Chondrocyte (in vitro differentiated cells): Measurements from ENCODE around the gene LENG9. TPM values are rescaled to one million over a fixed set of nuclear protein-coding genes. Genes with fewer than 3 reads are reported as not detected.

Experiments used
- DNase-seq: peaks from one replicate; pipeline ENCODE4 v3.0.0; 2021; ENCODE audit warnings: mixed read lengths, low spot score
- H3K27ac Mint-ChIP-seq: one replicate; pipeline ENCODE4 v1.8.0; 2021; ENCODE audit warnings: mild to moderate bottlenecking, moderate library complexity, mixed read lengths; ENCODE audit not compliant: unreplicated experiment
- H3K27me3 Mint-ChIP-seq: 2 replicates; pipeline ENCODE4 v1.8.0; 2021; ENCODE audit warnings: low read depth, mixed read lengths
- H3K36me3 Mint-ChIP-seq: 2 replicates; pipeline ENCODE4 v1.8.0; 2021; ENCODE audit warnings: low read depth, mixed read lengths
- H3K4me1 Mint-ChIP-seq: 2 replicates; pipeline ENCODE4 v1.8.0; 2021; ENCODE audit warnings: low read depth, mild to moderate bottlenecking, mixed read lengths
- H3K4me3 Mint-ChIP-seq: one replicate; pipeline ENCODE4 v1.8.0; 2021; ENCODE audit warnings: mild to moderate bottlenecking, moderate library complexity, mixed read lengths; ENCODE audit not compliant: unreplicated experiment
- H3K9me3 Mint-ChIP-seq: 2 replicates; pipeline ENCODE4 v1.8.0; 2021; ENCODE audit warnings: low read depth, mixed read lengths
- CTCF ChIP-seq: fragments of 200-600 bp; sonication (generic); IDR thresholded peaks from 2 replicates; pipeline ENCODE4 v1.5.0; 2021; ENCODE audit warnings: antibody characterized with exemption, mild to moderate bottlenecking, moderate library complexity
- total RNA-seq: library from RNA; stranded (reverse); gene quantifications from 3 replicates; pipeline ENCODE4 v1.2.1, GENCODE V29; 2021

LENG9 gene
- total RNA-seq, 1 donor from 2014 or later, result 13.2 TPM

GRCh38 chr19:54418030-54418929, 45.3 kb downstream of the LENG9 start:
- H3K36me3 Mint-ChIP-seq, result peaks cover 3% of the 10 kb centered on the region
- H3K4me3 Mint-ChIP-seq, result peak overlapping the region; percentile 3
- TF ChIP-seq CTCF, result no peak
- H3K27ac Mint-ChIP-seq, result peak overlapping the region; percentile 68
- H3K4me1 Mint-ChIP-seq, result peaks cover 8% of the 10 kb centered on the region
- peaks cover 4% of the 10 kb centered on the region for H3K9me3 Mint-ChIP-seq
- peaks cover 36% of the 10 kb centered on the region for H3K27me3 Mint-ChIP-seq
- DNase-seq, result no peak

- H3K9me3 Mint-ChIP-seq, result peaks cover 4% of the 10 kb centered on the region
- H3K27me3 Mint-ChIP-seq, result peaks cover 34% of the 10 kb centered on the region
- H3K4me3 Mint-ChIP-seq, result no peak overlapping the region
- no peak overlapping the region for H3K27ac Mint-ChIP-seq
- no peak for DNase-seq
- TF ChIP-seq CTCF, result no peak
- H3K36me3 Mint-ChIP-seq, result peaks cover 3% of the 10 kb centered on the region
- H3K4me1 Mint-ChIP-seq, result peaks cover 8% of the 10 kb centered on the region
Observed at GRCh38 chr19:54416695-54417491, 46.7 kb downstream of the LENG9 start.

- Mint-ChIP-seq H3K4me3 (no peak overlapping the region), H3K36me3 (peaks cover 3% of the 10 kb centered on the region), H3K27me3 (peaks cover 30% of the 10 kb centered on the region), H3K27ac (no peak overlapping the region), H3K4me1 (peaks cover 8% of the 10 kb centered on the region), H3K9me3 (peaks cover 4% of the 10 kb centered on the region)
- DNase-seq, result no peak
- TF ChIP-seq CTCF, result no peak
Observed at GRCh38 chr19:54415901-54416673, 47.5 kb downstream of the LENG9 start.

GRCh38 chr19:54415208-54415900, 48.2 kb downstream of the LENG9 start, which contains the start of gene TTYH1:
Gene TTYH1 (plus strand): TSS chr19:54415464. CDS start chr19:54415553, 89 bp downstream.
- H3K4me3 Mint-ChIP-seq, result no peak within 1 kb of the TSS
- no peak for DNase-seq
- H3K9me3 Mint-ChIP-seq, result peaks cover 4% of the 10 kb centered on the region
- no peak within 1 kb of the TSS for H3K27ac Mint-ChIP-seq
- H3K36me3 Mint-ChIP-seq, result peaks cover 3% of the 10 kb centered on the region
- peak; percentile 71 for TF ChIP-seq CTCF
- H3K27me3 Mint-ChIP-seq, result peaks cover 33% of the 10 kb centered on the region
- peaks cover 5% of the 10 kb centered on the region for H3K4me1 Mint-ChIP-seq
